Neuronal stem cell (in vitro differentiated cells): Measurements from ENCODE around the gene NHS.

Experiments
- DNase-seq: peaks from one replicate; pipeline ENCODE4 v3.0.0-alpha.2; 2013; ENCODE audit warnings: low spot score
- H2AFZ ChIP-seq: one replicate; pipeline ENCODE4 v1.6.1; 2013; ENCODE audit warnings: mild to moderate bottlenecking, low read length, inconsistent platforms
- H2AK5ac ChIP-seq: 2 replicates; pipeline ENCODE4 v1.6.1; 2013; ENCODE audit warnings: low read depth, mild to moderate bottlenecking, inconsistent platforms, low read length, moderate library complexity, mixed read lengths
- H2BK120ac ChIP-seq: 2 replicates; pipeline ENCODE4 v1.6.1; 2013; ENCODE audit warnings: low read depth, mild to moderate bottlenecking, inconsistent platforms, low read length, moderate library complexity, mixed read lengths
- H2BK12ac ChIP-seq: one replicate; pipeline ENCODE4 v1.6.1; 2013; ENCODE audit warnings: low read length, inconsistent platforms
- H2BK15ac ChIP-seq: 2 replicates; pipeline ENCODE4 v1.6.1; 2013; ENCODE audit warnings: mild to moderate bottlenecking, low read length, inconsistent platforms, mixed read lengths
- H2BK5ac ChIP-seq: one replicate; pipeline ENCODE4 v1.6.1; 2013; ENCODE audit warnings: inconsistent platforms, mild to moderate bottlenecking, low read length, moderate library complexity
- H3K14ac ChIP-seq: one replicate; pipeline ENCODE4 v1.6.1; 2013; ENCODE audit warnings: low read length, inconsistent platforms
- H3K18ac ChIP-seq: 2 replicates; pipeline ENCODE4 v1.6.1; 2013; ENCODE audit warnings: low read length, inconsistent platforms
- H3K23ac ChIP-seq: 2 replicates; pipeline ENCODE4 v1.6.1; 2013; ENCODE audit warnings: low read depth, mild to moderate bottlenecking, mixed read lengths, low read length, inconsistent platforms; ENCODE audit not compliant: poor library complexity
- H3K27ac ChIP-seq: replicated peaks from 3 replicates; pipeline ENCODE4 v1.5.1; 2013; ENCODE audit warnings: low read length, inconsistent platforms
- H3K27me3 ChIP-seq, 3 experiments: 2 replicates each; pipeline ENCODE4 v1.6.1; 2013; ENCODE audit warnings: low read length in 3 of 3, mild to moderate bottlenecking in 2 of 3, inconsistent platforms in 1 of 3, low read depth in 1 of 3, mixed read lengths in 1 of 3, moderate library complexity in 1 of 3; ENCODE audit not compliant: control insufficient read depth in 3 of 3, insufficient read depth in 3 of 3
- H3K36me3 ChIP-seq, 2 donors: replicated peaks in 1 of 2; 2 replicates each; pipeline ENCODE4 v1.6.1; 2013; ENCODE audit warnings: low read length in 2 of 2; ENCODE audit not compliant: control insufficient read depth in 2 of 2, insufficient read depth in 2 of 2
- H3K4ac ChIP-seq: 2 replicates; pipeline ENCODE4 v1.6.1; 2013; ENCODE audit warnings: inconsistent platforms, mild to moderate bottlenecking, low read length, moderate library complexity
- H3K4me1 ChIP-seq, 2 donors: 1 replicate in 1 of 2; 2 replicates in 1 of 2; pipeline ENCODE4 v1.6.1; 2013; ENCODE audit warnings: low read length in 2 of 2, low read depth in 1 of 2; ENCODE audit not compliant: control insufficient read depth in 2 of 2, insufficient read depth in 1 of 2
- H3K4me2 ChIP-seq: one replicate; pipeline ENCODE4 v1.6.1; 2013; ENCODE audit warnings: mild to moderate bottlenecking, low read length, inconsistent platforms; ENCODE audit not compliant: insufficient read depth, poor library complexity, severe bottlenecking
- H3K4me3 ChIP-seq, 2 donors: 2 replicates each; pipeline ENCODE4 v1.5.1; 2013; ENCODE audit warnings: low read length in 2 of 2, mild to moderate bottlenecking in 2 of 2, inconsistent platforms in 1 of 2, moderate library complexity in 1 of 2
- H3K79me1 ChIP-seq: one replicate; pipeline ENCODE4 v1.6.1; 2013; ENCODE audit warnings: low read depth, mild to moderate bottlenecking, inconsistent platforms, low read length, moderate library complexity
- H3K9ac ChIP-seq: one replicate; pipeline ENCODE4 v1.6.1; 2013; ENCODE audit warnings: mild to moderate bottlenecking, low read depth, low read length, inconsistent platforms; ENCODE audit not compliant: poor library complexity
- H3K9me3 ChIP-seq, 2 donors: replicated peaks in 1 of 2; 2 replicates each; pipeline versions ENCODE3 to v1.6.1; 2013; ENCODE audit warnings: low read length in 2 of 2, mild to moderate bottlenecking in 2 of 2, inconsistent platforms in 1 of 2, low read depth in 1 of 2, mixed read lengths in 1 of 2, moderate library complexity in 1 of 2; ENCODE audit not compliant: control insufficient read depth in 2 of 2, insufficient read depth in 1 of 2
- H4K8ac ChIP-seq: one replicate; pipeline ENCODE4 v1.6.1; 2013; ENCODE audit warnings: low read depth, mild to moderate bottlenecking, inconsistent platforms, low read length, moderate library complexity
- H4K91ac ChIP-seq: one replicate; pipeline ENCODE4 v1.6.1; 2013; ENCODE audit warnings: low read length, low read depth, mild to moderate bottlenecking, inconsistent platforms; ENCODE audit not compliant: poor library complexity
- WGBS, 2 donors: extraction: QIAGEN DNeasy Blood & Tissue Kit; methylation state at CpG; one replicate each; pipeline ENCODE4 v1.1.7; 2013; ENCODE audit warnings: missing lambda C conversion rate in 2 of 2, mixed read lengths in 1 of 2; ENCODE audit not compliant: insufficient read length in 2 of 2, insufficient replicate concordance in 1 of 2; ENCODE audit errors: extremely low coverage in 2 of 2; 5-methylcytosine and 5-hydroxymethylcytosine counted together

The NHS gene

GRCh38 chrX:17495052-17495451 lies 120.1 kb downstream of the NHS start:
- Histone ChIP-seq H2BK15ac (no peak overlapping the region), H3K79me1 (no peaks in the 10 kb centered on the region), H2BK120ac (no peak overlapping the region), H3K27me3 (peaks cover 0 to 2% (median 0%) of the 10 kb centered on the region in 3 experiments), H2AFZ (no peak overlapping the region), H3K18ac (no peak overlapping the region), H3K4ac (no peak overlapping the region), H2AK5ac (no peak overlapping the region), H3K14ac (no peak overlapping the region), H3K4me3 (no peak overlapping the region), H4K91ac (no peak overlapping the region), H3K4me2 (no peak overlapping the region), H3K23ac (no peak overlapping the region), H3K27ac (no peak overlapping the region), H2BK12ac (no peak overlapping the region), H3K36me3 (no peaks in the 10 kb centered on the region), H2BK5ac (no peak overlapping the region), H3K4me1 (no peaks in the 10 kb centered on the region), H4K8ac (no peak overlapping the region), H3K9me3 (no peaks in the 10 kb centered on the region), H3K9ac (no peak overlapping the region)
- WGBS, 2 donors = no CpG with 5 or more reads among the region's 2 CpGs
- no peak for DNase-seq

- Histone ChIP-seq H3K9me3 (no peaks in the 10 kb centered on the region), H3K18ac (no peak overlapping the region), H3K79me1 (no peaks in the 10 kb centered on the region), H2BK12ac (no peak overlapping the region), H3K27ac (no peak overlapping the region), H3K4me1 (no peaks in the 10 kb centered on the region), H3K4me3 (no peak overlapping the region), H2BK5ac (no peak overlapping the region), H3K4me2 (no peak overlapping the region), H4K8ac (no peak overlapping the region), H3K27me3 (peaks cover 0 to 2% (median 0%) of the 10 kb centered on the region in 3 experiments), H4K91ac (no peak overlapping the region), H3K36me3 (no peaks in the 10 kb centered on the region), H2AFZ (no peak overlapping the region), H3K23ac (no peak overlapping the region), H3K14ac (no peak overlapping the region), H2BK15ac (no peak overlapping the region), H2BK120ac (no peak overlapping the region), H3K4ac (no peak overlapping the region), H3K9ac (no peak overlapping the region), H2AK5ac (no peak overlapping the region)
- DNase-seq = no peak
- WGBS, 2 donors = no CpG with 5 or more reads among the region's 1 CpG
These were observed 121.4 kb downstream of the NHS start for GRCh38 chrX:17496407-17496806.

GRCh38 chrX:17497193-17497592 lies 122.2 kb downstream of the NHS start:
- Histone ChIP-seq H3K27ac (no peak overlapping the region), H3K27me3 (peaks cover 0 to 2% (median 0%) of the 10 kb centered on the region in 3 experiments), H3K9me3 (no peaks in the 10 kb centered on the region), H3K4me2 (no peak overlapping the region), H4K91ac (no peak overlapping the region), H3K18ac (no peak overlapping the region), H3K36me3 (no peaks in the 10 kb centered on the region), H2BK5ac (no peak overlapping the region), H3K14ac (no peak overlapping the region), H4K8ac (no peak overlapping the region), H2AFZ (no peak overlapping the region), H2BK12ac (no peak overlapping the region), H2BK120ac (no peak overlapping the region), H3K4me3 (no peak overlapping the region), H3K4me1 (no peaks in the 10 kb centered on the region), H3K79me1 (no peaks in the 10 kb centered on the region), H3K9ac (no peak overlapping the region), H3K4ac (no peak overlapping the region), H2BK15ac (no peak overlapping the region), H3K23ac (no peak overlapping the region), H2AK5ac (no peak overlapping the region)
- WGBS, 2 donors = no CpG with 5 or more reads among the region's 2 CpGs
- DNase-seq = no peak

GRCh38 chrX:17499512-17499911 lies 124.5 kb downstream of the NHS start:
- no peaks in the 10 kb centered on the region for H3K9me3 ChIP-seq
- DNase-seq = no peak
- H3K18ac ChIP-seq = no peak overlapping the region
- H4K8ac ChIP-seq = no peak overlapping the region
- H3K79me1 ChIP-seq = no peaks in the 10 kb centered on the region
- H2BK120ac ChIP-seq = no peak overlapping the region
- no peak overlapping the region for H3K27ac ChIP-seq
- no peak overlapping the region for H3K4ac ChIP-seq
- no peak overlapping the region for H3K14ac ChIP-seq
- no peak overlapping the region for H2BK12ac ChIP-seq
- no peaks in the 10 kb centered on the region for H3K4me1 ChIP-seq
- no peak overlapping the region for H4K91ac ChIP-seq
- H3K4me3 ChIP-seq = no peak overlapping the region
- H3K36me3 ChIP-seq = no peaks in the 10 kb centered on the region
- H2AFZ ChIP-seq = no peak overlapping the region
- no peak overlapping the region for H3K4me2 ChIP-seq
- H2AK5ac ChIP-seq = no peak overlapping the region
- no peak overlapping the region for H3K9ac ChIP-seq
- WGBS, 2 donors = no CpG with 5 or more reads among the region's 5 CpGs
- peaks cover 0 to 2% (median 0%) of the 10 kb centered on the region in 3 experiments for H3K27me3 ChIP-seq
- no peak overlapping the region for H2BK15ac ChIP-seq
- H3K23ac ChIP-seq = no peak overlapping the region
- no peak overlapping the region for H2BK5ac ChIP-seq
